HG03442 (cell line): ENCODE data around the gene GGT6.
"Not testable (repeated sequence)": the region's sequence is repeated elsewhere in the genome, so short reads cannot be mapped to it uniquely, and the experiment has no call there.

Experiments
- ATAC-seq: cut with Tn5 transposase; IDR thresholded peaks from one replicate; pipeline ENCODE4 v1.9.1; 2021; ENCODE audit warnings: mild to moderate bottlenecking, moderate library complexity; ENCODE audit not compliant: unreplicated experiment

The GGT6 gene

GRCh38 chr17:4560421-4560820 is at the start of gene GGT6:
GGT6 (minus strand) TSS chr17:4560577; CDS start chr17:4560521, 56 bp downstream.
- ATAC-seq: no peak

GRCh38 chr17:4610162-4610561 is 49.8 kb upstream of the GGT6 start:
- no peak for ATAC-seq

GRCh38 chr17:4609761-4610160 is 49.4 kb upstream of the GGT6 start:
- no peak for ATAC-seq

GRCh38 chr17:4607773-4608187 is 47.4 kb upstream of the GGT6 start:
- ATAC-seq: no peak

- ATAC-seq: no peak
These were observed 46.9 kb upstream of the GGT6 start for GRCh38 chr17:4607261-4607741.

GRCh38 chr17:4605826-4606225 is 45.4 kb upstream of the GGT6 start:
- ATAC-seq: no peak

GRCh38 chr17:4604736-4605135 is 44.4 kb upstream of the GGT6 start:
- not testable (repeated sequence) for ATAC-seq

- ATAC-seq: no peak
These were observed 43.8 kb upstream of the GGT6 start for GRCh38 chr17:4604111-4604644.

- ATAC-seq: no peak
These were observed 41.7 kb upstream of the GGT6 start for GRCh38 chr17:4602041-4602440.

GRCh38 chr17:4601326-4601725 is 40.9 kb upstream of the GGT6 start:
- no peak for ATAC-seq

- no peak for ATAC-seq
These were observed 40.2 kb upstream of the GGT6 start for GRCh38 chr17:4600563-4600962.

GRCh38 chr17:4599505-4600281 is 39.3 kb upstream of the GGT6 start:
- no peak for ATAC-seq

GRCh38 chr17:4598776-4599504 is 38.6 kb upstream of the GGT6 start:
- no peak for ATAC-seq

- ATAC-seq: no peak
These were observed 37.6 kb upstream of the GGT6 start for GRCh38 chr17:4597975-4598374.

GRCh38 chr17:4596636-4597380 is 36.4 kb upstream of the GGT6 start:
- no peak for ATAC-seq

GRCh38 chr17:4595685-4596342 is 35.4 kb upstream of the GGT6 start:
- ATAC-seq: not testable (repeated sequence)

- no peak for ATAC-seq
These were observed 34.7 kb upstream of the GGT6 start for GRCh38 chr17:4594931-4595684.

GRCh38 chr17:4594406-4594805 is 34.0 kb upstream of the GGT6 start:
- no peak for ATAC-seq

- no peak for ATAC-seq
These were observed 32.6 kb upstream of the GGT6 start for GRCh38 chr17:4593021-4593421.
